Heart right ventricle (tissue), 16 donors: ENCODE measurements around the gene ZNF615. TPM values are rescaled to one million over a fixed set of nuclear protein-coding genes. Genes with fewer than 3 reads are reported as not detected.

Experiments
- ATAC-seq, 8 donors: fragments of 200-7000 bp; cut with Tn5 transposase; one replicate each; pipeline ENCODE4 v1.9.1; 2020; ENCODE audit warnings: mild to moderate bottlenecking in 8 of 8, moderate library complexity in 8 of 8, moderate number of reproducible peaks in 1 of 8
- DNase-seq, 2 donors: peaks; one replicate each; pipeline ENCODE4 v3.0.0-alpha.2; 2020
- H3K27ac ChIP-seq, 10 donors: fragments of 200-600 bp; sonication (generic) in 2 of 10; one replicate each; pipeline versions ENCODE4 v1.5.0 to v1.8.0; 2020 to 2022; ENCODE audit warnings: mild to moderate bottlenecking in 3 of 10
- H3K27me3 ChIP-seq, 7 donors: fragments of 200-600 bp; one replicate each; pipeline ENCODE4 v1.8.0; 2021 to 2022; ENCODE audit warnings: mild to moderate bottlenecking in 2 of 7
- H3K36me3 ChIP-seq, 9 donors: fragments of 200-600 bp; sonication (generic) in 1 of 9; one replicate each; pipeline versions ENCODE4 v1.5.0 to v1.8.0; 2020 to 2022; ENCODE audit warnings: mild to moderate bottlenecking in 2 of 9
- H3K4me1 ChIP-seq, 9 donors: fragments of 200-600 bp; sonication (generic) in 1 of 9; one replicate each; pipeline versions ENCODE4 v1.5.0 to v1.8.0; 2020 to 2022; ENCODE audit warnings: mild to moderate bottlenecking in 4 of 9
- H3K4me3 ChIP-seq, 10 donors: fragments of 200-600 bp; sonication (generic) in 2 of 10; one replicate each; pipeline versions ENCODE4 v1.5.0 to v1.8.0; 2020 to 2022; ENCODE audit warnings: mild to moderate bottlenecking in 7 of 10, moderate library complexity in 2 of 10
- H3K9me3 ChIP-seq, 11 donors: fragments of 200-600 bp in 10 of 11; sonication (generic) in 2 of 11; one replicate each; pipeline versions ENCODE4 v1.5.0 to v1.8.0; 2013 to 2022; ENCODE audit warnings: mild to moderate bottlenecking in 2 of 11, control low read depth in 1 of 11, moderate library complexity in 1 of 11
- CTCF ChIP-seq, 9 donors: fragments of 200-600 bp; sonication (generic) in 2 of 9; IDR thresholded peaks; one replicate each; pipeline versions ENCODE4 v1.5.0 to v1.8.0; 2021 to 2022; ENCODE audit warnings: antibody characterized with exemption in 9 of 9, mild to moderate bottlenecking in 5 of 9, moderate library complexity in 1 of 9
- WGBS, 2 donors: extraction: QIAGEN DNeasy Blood & Tissue Kit; methylation state at CpG; one replicate each; pipeline ENCODE4 v1.1.7; 2013; ENCODE audit warnings: inconsistent platforms in 1 of 2; 5-methylcytosine and 5-hydroxymethylcytosine counted together
- intact Hi-C, 10 donors: fragments of 100-400 bp; cut with DNase I; formaldehyde crosslinking; loops; one replicate each; pipeline versions ENCODE4 v1.11.1 to v1.14.2; 2022
- polyA plus RNA-seq, 2 donors: library from polyadenylated mRNA; stranded (reverse); fragments of 200-250 nt; gene quantifications; one replicate each; pipeline ENCODE4 v1.2.3, GENCODE V29; 2013
- total RNA-seq, 10 donors: library from RNA; stranded (reverse); fragmentation: NEBNext Ultra II Directional in 3 of 10; extraction: Animal tissue kit (Norgen Biotek cat#: 25700) in 3 of 10; gene quantifications; one replicate each; pipeline versions ENCODE4 v1.2.1 to v1.2.4, GENCODE V29; 2021 to 2023
- donor health status: Arrhythmogenic right ventricular cardiomyopathy.
- donor health status: ischemic (EF 13 %, LVEDD 7.1; RV severe dilation, severe dysfunction).
- donor health status: healthy with polysubstance abuse.
- donor health status: DM: no; HTN: yes; CAD: no.
- donor health status: DM: no; HTN: no; CAD: no.
- donor health status: ischemic (EF 25% LVEDD 6.9; RV normal size, moderate dysfunction).
- donor health status: ischemic (EF 25% LVEDD 5.7; RV mildly dilated, moderate dysfunction).
- donor health status: healthy.
- donor health status: DM: yes; HTN: yes; CAD: no.
- donor health status: Ischemic cardiomyopathy.
- donor health status: ischemic (EF 35%, LVEDD 5.7; RV mildly dilated, moderate dysfunction).
- donor health status: nonischemic (EF 11% LVEDD 7.7; RV severe dilation, severe dysfunction).
- donor health status: DM: yes; HTN: yes; CAD: no.
- donor health status: PGD.
- donor health status: ischemic (EF 29% LVEDD 5.4; RV normal size, mild dysfunction).
- donor health status: nonischemic (EF 23%, LVEDD 6.1; RV moderate dilation, normal function).

Gene ZNF615
- total and polyA plus RNA-seq, 12 donors: 2.6 to 13.7 (median 9.7) TPM

GRCh38 chr19:51948975-51949374 is 59.0 kb downstream of the ZNF615 start:
- peak in 5 of 8 donors; percentile 41 to 82 (median 62) for ATAC-seq

GRCh38 chr19:51946602-51947001 is 61.4 kb downstream of the ZNF615 start:
- intact Hi-C loops: no loop called here
- no peak for ATAC-seq
- WGBS, 2 donors: 94 to 98% methylated on average over 1 of the region's 1 CpG
- peaks cover 0 to 100% (median 81%) of the 10 kb centered on the region in 11 donors for H3K9me3 ChIP-seq
- H3K27me3 ChIP-seq: no peaks in the 10 kb centered on the region
- H3K27ac ChIP-seq: no peak overlapping the region
- peaks cover 0 to 6% (median 0%) of the 10 kb centered on the region in 9 donors for H3K4me1 ChIP-seq
- H3K36me3 ChIP-seq: peaks cover 6 to 58% (median 42%) of the 10 kb centered on the region in 9 donors
- no peak overlapping the region for H3K4me3 ChIP-seq
- TF ChIP-seq CTCF (IDR thresholded peaks at IDR 0.05): no peak
- no peak for DNase-seq

More at GRCh38 chr19:51948975-51949374, 59.0 kb downstream of the ZNF615 start:
- peak overlapping the region in 8 of 10 donors; percentile 9 to 54 (median 44) for H3K4me3 ChIP-seq
- intact Hi-C loops: no loop called here
- H3K9me3 ChIP-seq: peaks cover 0 to 94% (median 59%) of the 10 kb centered on the region in 11 donors
- 9 to 10% methylated on average over 25 of the region's 25 CpGs for WGBS, 2 donors
- peaks cover 0 to 34% (median 18%) of the 10 kb centered on the region in 9 donors for H3K36me3 ChIP-seq
- peak overlapping the region in 2 of 10 donors; percentile 17 to 36 for H3K27ac ChIP-seq
- no peaks in the 10 kb centered on the region for H3K27me3 ChIP-seq
- H3K4me1 ChIP-seq: peaks cover 0 to 6% (median 0%) of the 10 kb centered on the region in 9 donors
- peak; percentile 48 to 61 for DNase-seq
- no peak for TF ChIP-seq CTCF (IDR thresholded peaks at IDR 0.05)

- Histone ChIP-seq H3K4me1 (peaks cover 0 to 6% (median 0%) of the 10 kb centered on the region in 9 donors), H3K9me3 (peaks cover 0 to 100% (median 91%) of the 10 kb centered on the region in 11 donors), H3K27ac (no peak overlapping the region), H3K4me3 (no peak overlapping the region), H3K27me3 (no peaks in the 10 kb centered on the region), H3K36me3 (peaks cover 6 to 74% (median 58%) of the 10 kb centered on the region in 9 donors)
- 91 to 93% methylated on average over 7 of the region's 7 CpGs for WGBS, 2 donors
- intact Hi-C loops: no loop called here
- DNase-seq (no peak), ATAC-seq (no peak)
- TF ChIP-seq CTCF (IDR thresholded peaks at IDR 0.05): no peak
Measured at GRCh38 chr19:51944798-51945552, 63.0 kb downstream of the ZNF615 start.

Other genes with a start within 250 kb of the ZNF615 start
- gene FPR2, start 247.0 kb downstream of the ZNF615 start, total RNA-seq: 1 to 10 TPM in 4 of 10 donors, under 1 TPM in 6; 0.17 to 5.8 (median 0.54) TPM
- under 1 TPM in 1 of 2 donors, not detected in 1; 0.67 TPM for gene FPR2, start 247.0 kb downstream of the ZNF615 start, polyA plus RNA-seq
- 10 to 100 TPM in 1 of 10 donors, 1 to 10 TPM in 9; 1.3 to 16.5 (median 3.3) TPM for gene FPR3, start 213.1 kb downstream of the ZNF615 start, total RNA-seq
- gene FPR3, start 213.1 kb downstream of the ZNF615 start, polyA plus RNA-seq: 1 to 10 TPM in 1 of 2 donors, under 1 TPM in 1; 0.73 to 2.0 TPM
- 10 to 100 TPM in 2 of 10 donors, 1 to 10 TPM in 8; 4.6 to 12.4 (median 8.6) TPM for gene ZNF577, start 120.3 kb downstream of the ZNF615 start, total RNA-seq
- gene ZNF577, start 120.3 kb downstream of the ZNF615 start, polyA plus RNA-seq: 10 to 100 TPM in 1 of 2 donors, 1 to 10 TPM in 1; 7.6 to 22.8 TPM
- 10 to 100 TPM in 2 of 10 donors, 1 to 10 TPM in 8; 6.3 to 10.9 (median 8.3) TPM for gene ZNF649, start 103.2 kb downstream of the ZNF615 start, total RNA-seq
- gene ZNF649, start 103.2 kb downstream of the ZNF615 start, polyA plus RNA-seq: 1 to 10 TPM; 2.3 to 4.2 TPM
- 1 to 10 TPM; 2.4 to 7.1 (median 5.2) TPM for gene ZNF613, start 80.7 kb downstream of the ZNF615 start, total RNA-seq
- gene ZNF613, start 80.7 kb downstream of the ZNF615 start, polyA plus RNA-seq: 1 to 10 TPM; 3.4 to 3.8 TPM
- gene ZNF350, start 21.4 kb downstream of the ZNF615 start, total RNA-seq: 10 to 100 TPM in 1 of 10 donors, 1 to 10 TPM in 9; 5.3 to 10.1 (median 7.5) TPM
- gene ZNF350, start 21.4 kb downstream of the ZNF615 start, polyA plus RNA-seq: 1 to 10 TPM; 4.6 to 6.7 TPM
- 1 to 10 TPM; 6.1 to 8.4 (median 6.8) TPM for gene ZNF614, start 20.2 kb upstream of the ZNF615 start, total RNA-seq
- gene ZNF614, start 20.2 kb upstream of the ZNF615 start, polyA plus RNA-seq: 1 to 10 TPM; 3.0 to 3.4 TPM
- gene ZNF432, start 40.6 kb upstream of the ZNF615 start, total RNA-seq: 10 to 100 TPM in 2 of 10 donors, 1 to 10 TPM in 8; 5.1 to 11.4 (median 8.7) TPM
- gene ZNF432, start 40.6 kb upstream of the ZNF615 start, polyA plus RNA-seq: 10 to 100 TPM in 1 of 2 donors, 1 to 10 TPM in 1; 3.8 to 14.4 TPM
- 10 to 100 TPM in 2 of 10 donors, 1 to 10 TPM in 8; 6.7 to 10.7 (median 9.3) TPM for gene ZNF841, start 87.6 kb upstream of the ZNF615 start, total RNA-seq
- 1 to 10 TPM; 3.1 to 8.5 TPM for gene ZNF841, start 87.6 kb upstream of the ZNF615 start, polyA plus RNA-seq
- gene ZNF616, start 131.7 kb upstream of the ZNF615 start, total RNA-seq: 1 to 10 TPM; 4.9 to 8.0 (median 6.5) TPM
- gene ZNF616, start 131.7 kb upstream of the ZNF615 start, polyA plus RNA-seq: 1 to 10 TPM; 1.6 to 2.2 TPM
- gene ZNF836, start 163.4 kb upstream of the ZNF615 start, total RNA-seq: 10 to 100 TPM in 1 of 10 donors, 1 to 10 TPM in 9; 5.1 to 10.6 (median 7.1) TPM
- 1 to 10 TPM; 2.3 to 6.1 TPM for gene ZNF836, start 163.4 kb upstream of the ZNF615 start, polyA plus RNA-seq
- 100 to 1,000 TPM; 337 to 469 (median 401) TPM for gene PPP2R1A, start 181.8 kb upstream of the ZNF615 start, total RNA-seq
- gene PPP2R1A, start 181.8 kb upstream of the ZNF615 start, polyA plus RNA-seq: 100 to 1,000 TPM; 238 to 438 TPM